Keratinocyte (primary cell): ENCODE data around the gene PFN1. TPM values are rescaled to one million over a fixed set of nuclear protein-coding genes. Genes with fewer than 3 reads are reported as not detected.

Source experiments
- DNase-seq: peaks from one replicate; pipeline ENCODE4 v3.0.0-alpha.2; 2011; ENCODE audit warnings: low read depth, missing footprints, low spot score
- FAIRE-seq: peaks from 2 replicates; lab custom pipeline; 2011; peaks lifted over from hg19 to GRCh38; lab: Jason Lieb, UNC
- H2AFZ ChIP-seq: 2 replicates; pipeline ENCODE4 v1.6.0; 2012; ENCODE audit warnings: low read length, control low read depth, inconsistent platforms; ENCODE audit not compliant: control insufficient read depth
- H3K27ac ChIP-seq: 2 replicates; pipeline ENCODE4 v1.5.1; 2011; ENCODE audit warnings: low read length; ENCODE audit not compliant: control insufficient read depth, insufficient read depth
- H3K27me3 ChIP-seq: 3 replicates; pipeline ENCODE4 v1.6.0; 2011; ENCODE audit warnings: low read length; ENCODE audit not compliant: control insufficient read depth, insufficient read depth; ENCODE audit errors: extremely low read depth
- H3K36me3 ChIP-seq, 2 experiments: 2 replicates in 1 of 2; 3 replicates in 1 of 2; pipeline ENCODE4 v1.5.1; 2011; ENCODE audit warnings: low read length in 2 of 2, mild to moderate bottlenecking in 1 of 2; ENCODE audit not compliant: control insufficient read depth in 2 of 2, insufficient read depth in 2 of 2; ENCODE audit errors: extremely low read depth in 1 of 2
- H3K4me1 ChIP-seq: 3 replicates; pipeline ENCODE4 v1.5.1; 2011; ENCODE audit warnings: low read length; ENCODE audit not compliant: control insufficient read depth, insufficient read depth; ENCODE audit errors: extremely low read depth
- H3K4me2 ChIP-seq: 3 replicates; pipeline ENCODE4 v1.6.0; 2011; ENCODE audit warnings: low read depth, low read length; ENCODE audit not compliant: control insufficient read depth, insufficient read depth; ENCODE audit errors: extremely low read depth
- H3K4me3 ChIP-seq, 3 experiments: fragments of 200-600 bp in 1 of 3; sonication (generic) in 1 of 3; 2 replicates in 2 of 3; 3 replicates in 1 of 3; pipeline ENCODE4 v1.5.1; 2011 to 2016; ENCODE audit warnings: low read length in 3 of 3, mild to moderate bottlenecking in 3 of 3, control low read depth in 2 of 3, inconsistent platforms in 1 of 3, low read depth in 1 of 3, mixed read lengths in 1 of 3, mixed run types in 1 of 3, moderate library complexity in 1 of 3; ENCODE audit not compliant: control insufficient read depth in 2 of 3, insufficient read depth in 2 of 3; ENCODE audit errors: extremely low read depth in 1 of 3
- H3K79me2 ChIP-seq: 2 replicates; pipeline ENCODE4 v1.6.0; 2012; ENCODE audit warnings: low read length; ENCODE audit not compliant: control insufficient read depth, insufficient read depth
- H3K9ac ChIP-seq: 3 replicates; pipeline ENCODE4 v1.6.0; 2011; ENCODE audit warnings: low read length; ENCODE audit not compliant: control insufficient read depth, insufficient read depth; ENCODE audit errors: extremely low read depth
- H3K9me1 ChIP-seq: 3 replicates; pipeline ENCODE4 v1.6.0; 2011; ENCODE audit warnings: low read length; ENCODE audit not compliant: control insufficient read depth, insufficient read depth; ENCODE audit errors: extremely low read depth
- H3K9me3 ChIP-seq: 2 replicates; pipeline ENCODE4 v1.5.1; 2012; ENCODE audit warnings: low read depth, low read length; ENCODE audit not compliant: control insufficient read depth
- H4K20me1 ChIP-seq: 3 replicates; pipeline ENCODE4 v1.6.0; 2011; ENCODE audit warnings: low read length; ENCODE audit not compliant: control insufficient read depth, insufficient read depth; ENCODE audit errors: extremely low read depth
- CTCF ChIP-seq, 3 experiments: IDR thresholded peaks in 1 of 3; conservative IDR thresholded peaks in 1 of 3; optimal IDR thresholded peaks in 1 of 3; 2 replicates in 2 of 3; 3 replicates in 1 of 3; pipeline versions ENCODE3 to v1.5.1; 2011; ENCODE audit warnings: low read length in 3 of 3, mild to moderate bottlenecking in 3 of 3, moderate library complexity in 2 of 3, control low read depth in 1 of 3, inconsistent platforms in 1 of 3; ENCODE audit not compliant: insufficient read depth in 2 of 3; ENCODE audit errors: extremely low read depth in 1 of 3
- EZH2 ChIP-seq: IDR thresholded peaks from one replicate; pipeline ENCODE4 v1.6.1; 2012; ENCODE audit warnings: inconsistent platforms, mild to moderate bottlenecking, low read length, moderate library complexity
- dilution Hi-C: fragments of 300-500 bp; cut with MboI; formaldehyde crosslinking; loops from one replicate; pipeline ENCODE4 v1.7.0; 2020; ENCODE audit warnings: low sequenced_read_pairs; ENCODE audit not compliant: extremely low pct_ligation_motif_present
- polyA plus RNA-seq, 5 experiments: library from polyadenylated mRNA; depleted of rRNA in 3 of 5; stranded (reverse) in 3 of 5; stranded (forward) in 1 of 5; unstranded in 1 of 5; fragments of >200 nt; gene quantifications; 1 replicate in 1 of 5; 2 replicates in 3 of 5; 3 replicates in 1 of 5; pipeline versions ENCODE4 v1.2.1 to v1.2.3, GENCODE V29; 2011 to 2012; ENCODE audit warnings: missing spikeins in 2 of 5, low read depth in 1 of 5, low replicate concordance in 1 of 5

Gene PFN1
- polyA plus RNA-seq, 1 donor (not counting 4 experiments of a cell fraction or from before 2014, with no cell fraction given), result 1,435 TPM

GRCh38 chr17:4953451-4953961, 5.2 kb upstream of the PFN1 start:
- DNase-seq, result no peak
- H3K79me2 ChIP-seq, result no peaks in the 10 kb centered on the region
- peak overlapping the region; percentile 27 for H3K4me2 ChIP-seq
- no peak overlapping the region for H3K4me3 ChIP-seq
- H3K36me3 ChIP-seq, result no peaks in the 10 kb centered on the region
- no peaks in the 10 kb centered on the region for H3K9me3 ChIP-seq
- no peaks in the 10 kb centered on the region for H3K27me3 ChIP-seq
- no peak overlapping the region for H3K9ac ChIP-seq
- H4K20me1 ChIP-seq, result no peaks in the 10 kb centered on the region
- TF ChIP-seq EZH2, result no peak
- no peak for TF ChIP-seq CTCF (optimal IDR thresholded peaks at IDR 0.05 in 1 of 3, IDR thresholded peaks at IDR 0.05 in 1 of 3, conservative IDR thresholded peaks at IDR 0.05 in 1 of 3; ENCODE audit: extremely low read depth in 1 of 3, insufficient read depth in 2 of 3, low read length in 3 of 3)
- H2AFZ ChIP-seq, result peak overlapping the region; percentile 41
- no peak for FAIRE-seq
- dilution Hi-C loops, result no loop called here
- peaks cover 16% of the 10 kb centered on the region for H3K4me1 ChIP-seq
- H3K27ac ChIP-seq, result no peak overlapping the region
- peaks cover 2% of the 10 kb centered on the region for H3K9me1 ChIP-seq

GRCh38 chr17:4951486-4951885, 3.2 kb upstream of the PFN1 start:
- dilution Hi-C loops, result no loop called here
- DNase-seq (no peak), FAIRE-seq (no peak)
- peaks cover 4 to 10% of the 10 kb centered on the region in 2 experiments for H3K36me3 ChIP-seq
- H3K27me3 ChIP-seq, result no peaks in the 10 kb centered on the region
- H3K4me3 ChIP-seq, result no peak overlapping the region
- H3K4me2 ChIP-seq, result no peak overlapping the region
- H3K9me3 ChIP-seq, result no peaks in the 10 kb centered on the region
- no peak overlapping the region for H3K9ac ChIP-seq
- peaks cover 16% of the 10 kb centered on the region for H3K79me2 ChIP-seq
- no peak overlapping the region for H3K27ac ChIP-seq
- no peak overlapping the region for H2AFZ ChIP-seq
- peaks cover 2% of the 10 kb centered on the region for H3K9me1 ChIP-seq
- H4K20me1 ChIP-seq, result peaks cover 5% of the 10 kb centered on the region
- no peak for TF ChIP-seq EZH2
- TF ChIP-seq CTCF (optimal IDR thresholded peaks at IDR 0.05 in 1 of 3, IDR thresholded peaks at IDR 0.05 in 1 of 3, conservative IDR thresholded peaks at IDR 0.05 in 1 of 3; ENCODE audit: extremely low read depth in 1 of 3, insufficient read depth in 2 of 3, low read length in 3 of 3), result no peak
- H3K4me1 ChIP-seq, result peaks cover 16% of the 10 kb centered on the region
